Mesothelial cell of epicardium (in vitro differentiated cells): Measurements from ENCODE around the gene PKIB. TPM values are rescaled to one million over a fixed set of nuclear protein-coding genes. Genes with fewer than 3 reads are reported as not detected.

Source experiments
- DNase-seq, 2 experiments: peaks; one replicate each; pipeline ENCODE4 v3.0.0; 2021; ENCODE audit warnings: low spot score in 2 of 2; ENCODE audit not compliant: unreplicated experiment in 2 of 2
- H3K27ac Mint-ChIP-seq: 2 replicates; pipeline ENCODE4 v1.8.0; 2021; ENCODE audit warnings: mixed read lengths
- H3K27me3 Mint-ChIP-seq: 2 replicates; pipeline ENCODE4 v1.8.0; 2021; ENCODE audit warnings: low read depth, mixed read lengths
- H3K36me3 Mint-ChIP-seq: 2 replicates; pipeline ENCODE4 v1.8.0; 2021; ENCODE audit warnings: mixed read lengths
- H3K4me1 Mint-ChIP-seq: 2 replicates; pipeline ENCODE4 v1.8.0; 2021; ENCODE audit warnings: mixed read lengths
- H3K4me3 Mint-ChIP-seq: 2 replicates; pipeline ENCODE4 v1.8.0; 2021; ENCODE audit warnings: mild to moderate bottlenecking, moderate library complexity, mixed read lengths
- H3K9me3 Mint-ChIP-seq: 2 replicates; pipeline ENCODE4 v1.8.0; 2021; ENCODE audit warnings: mixed read lengths
- CTCF ChIP-seq: fragments of 200-600 bp; sonication (generic); IDR thresholded peaks from one replicate; pipeline ENCODE4 v1.5.0; 2021; ENCODE audit warnings: antibody characterized with exemption; ENCODE audit not compliant: unreplicated experiment
- total RNA-seq: library from RNA; stranded (reverse); gene quantifications from 3 replicates; pipeline ENCODE4 v1.2.1, GENCODE V29; 2021

PKIB gene
- total RNA-seq, 1 donor from 2014 or later, result 48.9 TPM

DNA sequence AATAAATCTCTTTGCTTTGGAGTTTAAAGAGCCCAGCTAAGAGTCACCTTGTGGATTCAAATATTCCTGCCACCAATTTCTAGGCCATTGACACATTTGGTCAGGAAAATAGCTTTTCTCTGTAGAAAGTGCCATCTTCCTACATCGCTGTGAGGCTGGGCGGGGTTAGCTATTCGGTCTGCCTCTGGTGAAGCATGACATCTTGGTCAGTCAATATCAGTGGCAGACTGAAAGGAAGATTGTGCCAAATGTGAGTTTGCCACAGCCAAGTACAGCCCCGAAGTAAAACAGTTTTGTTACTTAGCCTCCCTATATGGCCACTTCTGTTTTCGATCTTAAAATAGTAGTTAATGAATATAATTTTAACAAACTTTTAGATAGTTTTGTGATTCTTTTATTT, 103.9 kb downstream of the PKIB start:
- peaks cover 4% of the 10 kb centered on the region for H3K36me3 Mint-ChIP-seq
- H3K4me3 Mint-ChIP-seq, result no peak overlapping the region
- H3K4me1 Mint-ChIP-seq, result peaks cover 41% of the 10 kb centered on the region
- no peak for DNase-seq
- H3K27me3 Mint-ChIP-seq, result no peaks in the 10 kb centered on the region
- no peaks in the 10 kb centered on the region for H3K9me3 Mint-ChIP-seq
- no peak for TF ChIP-seq CTCF
- H3K27ac Mint-ChIP-seq, result peak overlapping the region; percentile 66

DNA sequence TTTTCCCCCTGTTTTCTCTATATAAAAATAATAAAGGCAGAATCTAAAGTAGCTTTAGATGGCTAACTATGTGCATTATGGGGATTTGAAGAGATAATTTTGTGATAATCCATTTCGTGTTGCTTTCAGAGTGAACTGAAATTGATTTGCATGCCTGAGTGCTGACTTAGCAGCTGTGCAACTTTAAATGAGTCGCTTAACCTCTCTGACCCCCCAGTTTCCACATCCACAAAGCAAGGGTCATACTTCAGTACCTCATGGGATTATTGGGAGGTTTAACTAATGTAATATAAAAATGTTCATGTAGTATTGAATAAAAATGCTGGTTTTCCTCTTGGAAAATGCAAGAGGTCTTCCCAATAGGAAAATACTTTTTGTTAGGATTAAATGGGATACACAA, 105.5 kb downstream of the PKIB start:
- Mint-ChIP-seq H3K4me1 (peaks cover 37% of the 10 kb centered on the region), H3K27me3 (no peaks in the 10 kb centered on the region), H3K4me3 (no peak overlapping the region), H3K9me3 (peaks cover 4% of the 10 kb centered on the region), H3K36me3 (peaks cover 11% of the 10 kb centered on the region), H3K27ac (no peak overlapping the region)
- no peak for TF ChIP-seq CTCF
- no peak for DNase-seq

GRCh38 chr6:122717350-122717749, 107.1 kb downstream of the PKIB start:
- Mint-ChIP-seq H3K4me1 (peaks cover 21% of the 10 kb centered on the region), H3K9me3 (peaks cover 4% of the 10 kb centered on the region), H3K4me3 (no peak overlapping the region), H3K27ac (no peak overlapping the region), H3K36me3 (peaks cover 11% of the 10 kb centered on the region), H3K27me3 (no peaks in the 10 kb centered on the region)
- DNase-seq, result no peak
- no peak for TF ChIP-seq CTCF

- Mint-ChIP-seq H3K4me1 (peaks cover 10% of the 10 kb centered on the region), H3K9me3 (peaks cover 4% of the 10 kb centered on the region), H3K36me3 (peaks cover 11% of the 10 kb centered on the region), H3K27ac (no peak overlapping the region), H3K27me3 (no peaks in the 10 kb centered on the region), H3K4me3 (no peak overlapping the region)
- no peak for DNase-seq
- TF ChIP-seq CTCF, result no peak
Measured at GRCh38 chr6:122718616-122719015, 108.4 kb downstream of the PKIB start.

DNA sequence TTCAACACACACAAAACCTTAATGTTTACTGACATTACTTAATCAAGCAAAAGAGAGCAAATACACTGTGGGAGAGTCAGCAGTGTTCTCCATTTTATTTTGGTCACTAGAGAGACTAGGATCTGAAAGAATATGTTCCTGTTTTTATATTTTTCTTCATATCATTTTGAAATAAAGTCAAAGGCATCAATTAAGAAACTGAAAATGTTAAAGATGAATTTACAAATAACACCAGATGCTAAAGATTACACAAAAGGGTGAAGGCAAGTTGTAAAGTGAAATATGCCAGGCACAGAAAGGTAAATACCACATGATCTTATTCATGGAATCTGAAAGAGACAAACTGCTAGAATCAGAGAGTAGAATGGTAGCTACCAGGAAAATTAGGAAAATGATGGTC, 109.0 kb downstream of the PKIB start:
- Mint-ChIP-seq H3K27ac (no peak overlapping the region), H3K4me3 (no peak overlapping the region), H3K4me1 (peaks cover 5% of the 10 kb centered on the region), H3K9me3 (peaks cover 4% of the 10 kb centered on the region), H3K27me3 (no peaks in the 10 kb centered on the region), H3K36me3 (peaks cover 11% of the 10 kb centered on the region)
- TF ChIP-seq CTCF, result no peak
- DNase-seq, result no peak

GRCh38 chr6:122722746-122723145, 112.5 kb downstream of the PKIB start:
- TF ChIP-seq CTCF, result no peak
- H3K4me1 Mint-ChIP-seq, result peaks cover 3% of the 10 kb centered on the region
- peaks cover 4% of the 10 kb centered on the region for H3K9me3 Mint-ChIP-seq

More at GRCh38 chr6:122722746-122723145, 112.5 kb downstream of the PKIB start:
- H3K36me3 Mint-ChIP-seq, result peaks cover 14% of the 10 kb centered on the region
- H3K27ac Mint-ChIP-seq, result no peak overlapping the region
- H3K4me3 Mint-ChIP-seq, result no peak overlapping the region
- H3K27me3 Mint-ChIP-seq, result no peaks in the 10 kb centered on the region
- DNase-seq, result no peak
